ENCODE data around the gene ESR1.

The ESR1 gene

DNA sequence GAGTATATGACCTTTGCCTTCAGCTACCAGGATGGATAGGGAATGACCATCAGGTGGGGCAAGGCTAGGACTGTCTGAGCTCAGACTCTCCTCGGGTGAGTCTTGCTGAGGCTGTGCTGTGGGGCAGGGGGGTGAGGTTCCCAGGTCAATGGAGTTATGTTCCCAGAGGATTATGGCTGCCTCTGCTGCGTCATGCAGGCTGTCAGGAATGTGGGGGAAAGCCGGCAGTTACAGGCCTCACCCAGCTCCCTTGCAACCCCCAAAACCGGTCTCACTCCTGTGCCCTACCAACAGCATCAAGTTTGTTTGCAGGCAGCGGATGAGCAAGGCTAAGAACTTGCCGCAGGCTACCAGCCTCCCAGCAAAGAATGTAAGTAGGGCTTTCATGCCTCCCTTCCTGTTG, 93.5 kb downstream of the ESR1 start:
- Mint-ChIP-seq H3K36me3 (peaks cover 16% of the 10 kb centered on the region), H3K27ac (no peak overlapping the region), H3K27me3 (no peaks in the 10 kb centered on the region), H3K4me1 (no peaks in the 10 kb centered on the region), H3K4me3 (no peak overlapping the region), H3K9me3 (peaks cover 16% of the 10 kb centered on the region)

DNA sequence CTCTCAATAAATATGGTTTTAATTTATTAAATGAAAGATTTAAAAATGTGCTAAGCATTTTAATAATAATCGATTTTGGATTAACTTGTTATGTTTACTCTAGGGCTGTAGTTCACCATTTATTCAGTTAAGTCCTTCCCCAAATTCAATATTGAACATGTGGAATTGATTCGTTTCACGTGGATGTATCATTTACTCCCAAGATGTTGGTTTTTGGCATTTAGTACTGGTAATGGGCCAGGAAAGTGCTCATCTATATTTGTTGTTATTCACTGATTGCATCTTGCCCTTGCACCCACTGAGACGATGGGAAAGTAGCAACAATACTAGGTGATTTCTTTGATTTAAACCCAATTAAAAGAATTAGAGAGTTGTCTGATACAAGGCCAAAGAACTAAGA, 97.1 kb downstream of the ESR1 start:
- Mint-ChIP-seq H3K36me3 (peaks cover 6% of the 10 kb centered on the region), H3K4me3 (no peak overlapping the region), H3K27ac (no peak overlapping the region), H3K9me3 (no peaks in the 10 kb centered on the region), H3K4me1 (no peaks in the 10 kb centered on the region), H3K27me3 (no peaks in the 10 kb centered on the region)

DNA sequence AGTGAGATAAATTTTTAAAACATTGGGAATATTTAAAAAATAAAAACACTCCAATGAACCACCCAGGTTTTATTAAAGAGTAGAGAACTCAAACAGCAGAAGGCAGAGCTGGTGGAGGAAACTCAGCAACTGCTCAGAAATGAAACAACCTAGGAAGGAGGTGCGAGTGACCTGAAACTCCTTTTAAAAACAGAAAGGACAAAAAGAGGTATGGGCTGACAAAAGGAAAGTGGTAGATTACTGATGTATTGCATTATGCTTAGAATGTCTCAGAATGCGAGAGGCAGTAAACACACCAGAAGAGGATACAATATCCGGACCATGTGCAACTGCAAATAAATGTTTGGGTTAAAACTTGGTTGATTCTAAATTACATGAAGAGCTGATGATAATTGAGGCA, 97.6 kb downstream of the ESR1 start:
- no peak overlapping the region for H3K27ac Mint-ChIP-seq
- no peaks in the 10 kb centered on the region for H3K4me1 Mint-ChIP-seq
- H3K27me3 Mint-ChIP-seq, result no peaks in the 10 kb centered on the region
- no peak overlapping the region for H3K4me3 Mint-ChIP-seq
- no peaks in the 10 kb centered on the region for H3K9me3 Mint-ChIP-seq
- H3K36me3 Mint-ChIP-seq, result peaks cover 5% of the 10 kb centered on the region

DNA sequence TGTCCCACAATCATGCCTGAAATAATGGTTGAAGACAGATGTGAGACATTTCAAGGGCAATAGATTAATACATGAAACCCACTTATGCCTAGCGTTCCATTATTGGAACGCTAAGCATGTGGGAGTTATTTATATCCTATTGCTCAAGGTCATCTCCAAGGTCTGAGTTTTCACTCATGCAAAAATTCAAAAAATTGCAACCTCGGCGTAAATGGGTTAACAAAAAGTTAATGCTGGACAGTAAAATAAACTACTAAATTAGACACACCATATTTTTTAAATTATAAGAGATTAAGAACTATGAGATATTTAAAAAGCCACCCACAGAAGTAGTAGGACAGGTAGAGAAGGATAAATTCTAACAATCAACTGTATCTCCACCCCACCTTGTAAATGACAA, 98.4 kb downstream of the ESR1 start:
- Mint-ChIP-seq H3K4me3 (no peak overlapping the region), H3K27ac (no peak overlapping the region), H3K9me3 (no peaks in the 10 kb centered on the region), H3K27me3 (no peaks in the 10 kb centered on the region), H3K4me1 (no peaks in the 10 kb centered on the region), H3K36me3 (peaks cover 2% of the 10 kb centered on the region)

DNA sequence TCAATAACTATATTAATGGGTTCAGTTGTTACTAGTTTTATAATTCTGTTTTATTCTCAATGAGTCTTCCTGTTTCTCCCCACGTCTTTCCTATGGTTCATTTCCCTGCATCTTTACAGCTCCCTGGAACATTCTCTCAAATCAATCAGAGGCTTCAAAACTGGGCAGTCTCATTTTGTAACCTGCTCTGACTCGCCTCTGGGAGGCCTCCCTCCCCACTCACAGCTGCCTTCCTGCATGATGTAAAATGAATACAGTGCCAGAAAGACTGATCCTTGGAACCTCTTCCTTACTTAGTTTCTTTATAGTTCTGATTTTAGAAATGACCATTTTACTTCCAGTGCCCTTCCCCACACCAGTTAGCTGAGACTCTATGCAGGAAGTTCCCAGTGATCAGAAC, 103.9 kb downstream of the ESR1 start:
- Mint-ChIP-seq H3K36me3 (no peaks in the 10 kb centered on the region), H3K4me3 (no peak overlapping the region), H3K27ac (no peak overlapping the region), H3K4me1 (no peaks in the 10 kb centered on the region), H3K27me3 (no peaks in the 10 kb centered on the region), H3K9me3 (no peaks in the 10 kb centered on the region)

DNA sequence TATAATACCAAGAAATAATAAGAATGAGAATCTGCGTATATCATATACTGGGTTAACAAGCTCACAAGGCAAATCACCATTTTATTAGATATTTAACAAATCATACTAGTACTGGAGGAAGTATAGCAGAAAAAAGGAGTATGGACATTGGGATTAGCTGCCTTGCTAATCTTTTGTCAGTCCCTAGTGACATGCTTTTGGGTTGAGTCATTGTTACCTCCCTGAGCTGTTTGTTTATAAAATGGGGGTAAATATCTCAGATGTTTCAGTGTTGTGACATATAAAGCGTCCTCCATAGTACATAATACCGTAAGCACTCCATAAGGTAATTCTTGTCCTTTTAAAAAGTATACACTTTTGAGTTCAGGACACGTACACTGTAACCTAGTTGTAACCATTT, 107.0 kb downstream of the ESR1 start:
- no peak overlapping the region for H3K4me3 Mint-ChIP-seq
- H3K27ac Mint-ChIP-seq, result no peak overlapping the region
- no peaks in the 10 kb centered on the region for H3K4me1 Mint-ChIP-seq
- H3K36me3 Mint-ChIP-seq, result no peaks in the 10 kb centered on the region
- no peaks in the 10 kb centered on the region for H3K9me3 Mint-ChIP-seq
- no peaks in the 10 kb centered on the region for H3K27me3 Mint-ChIP-seq

DNA sequence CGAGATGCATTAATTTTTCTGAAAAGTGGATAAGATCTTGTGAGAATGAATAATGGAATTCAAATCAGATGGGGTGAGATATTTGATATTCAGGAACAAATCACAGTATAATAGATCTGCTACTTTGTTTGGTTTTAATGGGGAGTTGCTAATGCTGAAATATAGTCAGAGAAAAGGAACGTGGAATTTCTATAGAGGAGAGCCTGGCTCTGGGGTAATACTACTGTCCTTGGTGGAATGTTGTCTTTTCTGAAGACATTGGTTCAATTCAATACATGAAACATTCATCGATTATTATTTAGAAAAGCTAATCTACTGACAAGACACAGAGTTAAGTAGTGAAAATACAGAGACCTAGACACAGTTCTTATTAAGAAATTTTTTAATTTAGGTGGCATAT, 108.6 kb downstream of the ESR1 start:
- H3K27me3 Mint-ChIP-seq, result no peaks in the 10 kb centered on the region

DNA sequence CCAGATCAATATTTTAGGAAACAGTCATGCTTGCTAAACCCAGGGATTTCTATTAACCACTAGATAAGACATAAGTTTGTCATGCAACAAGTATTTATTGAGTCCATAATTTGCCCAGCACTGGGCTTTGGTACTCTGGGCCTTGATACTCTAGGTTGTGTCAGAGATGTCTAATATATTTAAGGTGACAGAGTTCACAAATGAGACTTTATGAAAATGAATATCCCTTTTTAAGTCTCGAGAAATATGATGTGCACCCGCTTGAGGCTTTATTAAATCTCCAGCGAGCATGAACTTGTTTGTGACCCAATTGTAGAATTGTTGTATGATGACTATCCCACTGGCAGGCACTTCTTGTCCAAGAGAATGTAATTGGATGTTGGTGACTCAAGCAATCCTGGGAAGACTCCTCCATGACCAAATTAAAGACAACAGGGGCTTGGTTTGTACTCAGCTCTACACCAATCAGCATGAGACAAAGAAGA, 109.2 kb downstream of the ESR1 start:
- H3K27me3 Mint-ChIP-seq, result no peaks in the 10 kb centered on the region
- H3K36me3 Mint-ChIP-seq, result no peaks in the 10 kb centered on the region
- no peaks in the 10 kb centered on the region for H3K4me1 Mint-ChIP-seq
- no peaks in the 10 kb centered on the region for H3K9me3 Mint-ChIP-seq
- H3K27ac Mint-ChIP-seq, result no peak overlapping the region
- no peak overlapping the region for H3K4me3 Mint-ChIP-seq

More for the DNA sequence above, 108.6 kb downstream of the ESR1 start:
- Mint-ChIP-seq H3K4me1 (no peaks in the 10 kb centered on the region), H3K27ac (no peak overlapping the region), H3K36me3 (no peaks in the 10 kb centered on the region), H3K9me3 (no peaks in the 10 kb centered on the region), H3K4me3 (no peak overlapping the region)

DNA sequence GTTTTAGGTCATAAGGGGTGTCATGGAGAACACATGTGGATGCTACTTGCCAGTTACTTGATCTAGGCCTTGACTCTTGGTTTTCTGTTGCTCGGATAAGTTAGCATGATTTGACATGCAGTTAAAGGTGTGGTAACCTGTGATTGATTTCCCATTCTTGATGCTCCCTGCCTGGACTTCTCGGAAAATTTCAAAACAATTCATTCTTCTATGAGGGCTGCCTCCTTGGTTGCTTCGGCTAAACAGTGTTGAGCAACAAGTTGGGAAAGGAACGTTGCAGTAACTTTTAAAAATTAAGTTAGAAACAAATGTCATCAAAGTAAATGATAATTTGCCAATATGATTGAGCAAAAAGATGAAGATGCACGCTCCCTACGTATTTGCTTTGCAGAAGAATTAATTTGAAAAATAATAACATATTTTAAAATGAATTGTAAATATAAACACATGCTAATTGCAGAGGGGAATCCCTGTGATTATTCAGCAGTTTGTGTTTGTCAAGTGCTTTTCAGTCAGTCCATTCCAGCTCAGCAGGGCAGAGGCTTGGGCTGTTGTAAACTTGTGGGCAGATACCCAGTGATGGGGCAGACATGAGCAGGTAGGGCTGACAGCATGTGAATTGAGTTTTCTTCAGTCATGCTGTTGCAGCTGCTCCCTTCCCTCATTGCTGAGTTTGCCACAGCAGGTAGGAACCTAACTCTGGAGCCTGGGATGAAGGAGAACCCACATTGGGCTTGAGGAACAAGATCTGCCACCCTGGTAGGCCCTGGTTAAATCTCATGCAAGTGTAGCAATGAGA, 110.2 kb downstream of the ESR1 start:
- Mint-ChIP-seq H3K27ac (no peak overlapping the region), H3K27me3 (no peaks in the 10 kb centered on the region), H3K4me1 (no peaks in the 10 kb centered on the region), H3K36me3 (no peaks in the 10 kb centered on the region), H3K9me3 (no peaks in the 10 kb centered on the region), H3K4me3 (no peak overlapping the region)

DNA sequence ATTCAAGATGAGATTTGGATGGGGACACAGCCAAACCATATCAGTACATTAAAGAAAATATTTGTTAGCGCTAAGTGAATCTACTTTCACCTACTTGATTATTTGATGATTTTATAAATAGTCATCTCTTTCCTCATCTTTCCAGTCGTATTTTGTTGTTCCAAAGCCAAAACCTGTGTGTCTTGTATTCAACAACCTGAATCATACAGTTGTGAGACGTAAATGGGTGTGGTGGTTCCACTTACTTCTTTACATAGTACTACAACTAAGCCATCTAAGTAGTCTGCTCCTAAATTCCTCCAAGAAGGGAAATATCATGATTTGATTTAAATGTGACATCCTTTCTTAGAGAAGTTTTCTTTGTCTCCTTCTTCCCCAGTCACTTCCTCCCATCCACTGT, 132.8 kb downstream of the ESR1 start:
- no peaks in the 10 kb centered on the region for H3K4me1 Mint-ChIP-seq
- H3K27ac Mint-ChIP-seq, result no peak overlapping the region
- H3K9me3 Mint-ChIP-seq, result peaks cover 5% of the 10 kb centered on the region
- no peak overlapping the region for H3K4me3 Mint-ChIP-seq
- peaks cover 8% of the 10 kb centered on the region for H3K36me3 Mint-ChIP-seq
- H3K27me3 Mint-ChIP-seq, result no peaks in the 10 kb centered on the region

DNA sequence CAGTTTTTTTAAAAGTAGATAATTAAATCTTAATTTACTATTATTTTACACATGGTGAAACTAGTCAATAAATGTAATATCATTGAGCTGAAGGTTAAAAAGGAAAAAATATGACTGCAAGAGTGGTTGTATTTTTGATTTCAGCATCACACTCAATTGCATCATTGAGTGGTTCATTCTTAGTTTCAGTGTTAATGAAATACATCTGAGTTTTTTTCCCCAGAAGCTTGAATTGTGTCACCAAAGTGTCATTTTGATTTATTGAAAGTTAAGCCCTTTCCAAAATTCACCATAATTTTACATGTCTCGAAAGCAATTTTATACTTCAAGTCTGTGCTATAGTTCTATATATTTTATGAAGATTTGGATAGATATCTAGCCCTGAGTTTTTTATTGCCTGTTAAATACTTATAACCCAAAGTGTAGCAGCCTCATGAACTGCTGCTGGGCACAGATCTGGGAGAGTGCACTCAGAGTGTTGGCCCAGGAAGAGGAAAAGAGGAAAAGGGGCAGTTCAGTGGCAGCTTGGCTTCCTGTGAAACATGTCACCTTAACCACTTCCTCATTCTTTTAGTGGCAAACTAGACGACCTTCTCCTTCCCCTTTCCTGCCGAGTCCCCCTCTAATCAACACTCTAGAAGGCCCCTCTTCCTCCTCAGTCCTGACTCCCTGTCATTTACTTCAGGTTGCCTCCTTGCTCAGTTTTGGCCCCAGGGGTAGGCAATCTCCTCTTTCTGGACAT, 140.7 kb downstream of the ESR1 start:
- no peak overlapping the region for H3K4me3 Mint-ChIP-seq
- H3K4me1 Mint-ChIP-seq, result peaks cover 18% of the 10 kb centered on the region
- H3K36me3 Mint-ChIP-seq, result peaks cover 17% of the 10 kb centered on the region
- peaks cover 7% of the 10 kb centered on the region for H3K9me3 Mint-ChIP-seq
- no peaks in the 10 kb centered on the region for H3K27me3 Mint-ChIP-seq
- H3K27ac Mint-ChIP-seq, result no peak overlapping the region

DNA sequence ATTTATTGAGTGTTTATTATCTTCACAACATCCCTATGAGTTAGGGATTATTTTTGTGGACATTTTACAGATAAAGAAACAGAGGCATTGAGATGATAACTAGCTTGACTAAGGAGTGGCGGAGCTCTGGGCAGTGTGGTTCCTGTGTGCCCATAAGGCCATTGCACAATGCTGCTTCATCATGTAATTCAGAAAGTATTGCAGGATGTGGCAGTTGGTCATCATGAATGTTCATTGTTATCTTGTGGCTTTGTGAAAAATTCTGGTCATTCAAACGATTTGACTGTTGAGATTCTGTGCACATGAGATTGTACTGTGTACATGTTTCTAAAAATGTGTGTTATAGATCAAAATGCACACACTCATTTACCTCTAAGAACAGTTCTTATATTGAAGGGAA, 150.8 kb downstream of the ESR1 start:
- Mint-ChIP-seq H3K4me3 (no peak overlapping the region), H3K9me3 (peaks cover 5% of the 10 kb centered on the region), H3K4me1 (peaks cover 16% of the 10 kb centered on the region), H3K27ac (no peak overlapping the region), H3K36me3 (no peaks in the 10 kb centered on the region), H3K27me3 (no peaks in the 10 kb centered on the region)

DNA sequence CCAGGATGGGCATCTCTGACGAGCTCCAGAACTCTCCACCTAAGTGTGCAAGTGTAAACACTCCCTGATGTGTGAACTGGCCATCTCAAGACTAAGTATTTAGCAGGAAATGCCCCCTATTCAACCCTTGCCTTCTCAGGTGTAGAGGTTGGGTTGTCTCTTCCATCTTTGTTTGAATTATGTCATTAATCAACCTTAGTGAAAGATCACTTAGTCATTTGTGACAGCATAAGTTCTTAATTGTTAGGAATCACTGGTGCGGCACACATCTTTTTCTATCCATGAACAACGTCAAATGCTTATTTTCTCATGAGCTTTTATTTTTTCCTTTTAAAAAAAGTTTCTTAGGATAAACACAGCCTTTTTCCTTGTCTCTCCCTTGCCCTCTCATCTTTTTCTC, 151.6 kb downstream of the ESR1 start:
- H3K27ac Mint-ChIP-seq, result no peak overlapping the region

DNA sequence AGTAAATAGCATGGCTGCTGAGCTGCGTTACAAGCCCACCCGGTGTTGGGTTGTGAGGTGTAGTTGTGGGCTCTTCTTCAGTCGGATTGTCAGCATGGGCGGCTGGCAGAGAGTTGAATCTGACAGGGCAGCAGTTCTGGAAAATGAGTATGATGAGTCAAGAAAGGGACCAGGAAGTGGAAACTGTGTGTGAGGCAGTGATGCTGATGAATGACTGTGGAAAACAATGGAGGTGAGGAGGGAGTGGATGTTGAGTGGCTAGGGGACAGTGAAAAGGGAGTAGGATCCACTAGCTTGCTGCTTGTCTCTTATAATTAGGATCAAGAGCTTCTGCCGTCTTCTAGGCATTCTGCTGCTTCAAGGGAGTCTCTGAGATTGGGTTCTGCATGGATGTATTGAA, 154.3 kb downstream of the ESR1 start:
- Mint-ChIP-seq H3K27me3 (no peaks in the 10 kb centered on the region), H3K36me3 (no peaks in the 10 kb centered on the region), H3K27ac (no peak overlapping the region), H3K4me1 (peaks cover 16% of the 10 kb centered on the region), H3K9me3 (peaks cover 5% of the 10 kb centered on the region), H3K4me3 (no peak overlapping the region)

More for the DNA sequence above, 151.6 kb downstream of the ESR1 start:
- no peaks in the 10 kb centered on the region for H3K27me3 Mint-ChIP-seq
- H3K4me3 Mint-ChIP-seq, result no peak overlapping the region
- H3K4me1 Mint-ChIP-seq, result peaks cover 16% of the 10 kb centered on the region
- H3K36me3 Mint-ChIP-seq, result no peaks in the 10 kb centered on the region
- H3K9me3 Mint-ChIP-seq, result peaks cover 5% of the 10 kb centered on the region

DNA sequence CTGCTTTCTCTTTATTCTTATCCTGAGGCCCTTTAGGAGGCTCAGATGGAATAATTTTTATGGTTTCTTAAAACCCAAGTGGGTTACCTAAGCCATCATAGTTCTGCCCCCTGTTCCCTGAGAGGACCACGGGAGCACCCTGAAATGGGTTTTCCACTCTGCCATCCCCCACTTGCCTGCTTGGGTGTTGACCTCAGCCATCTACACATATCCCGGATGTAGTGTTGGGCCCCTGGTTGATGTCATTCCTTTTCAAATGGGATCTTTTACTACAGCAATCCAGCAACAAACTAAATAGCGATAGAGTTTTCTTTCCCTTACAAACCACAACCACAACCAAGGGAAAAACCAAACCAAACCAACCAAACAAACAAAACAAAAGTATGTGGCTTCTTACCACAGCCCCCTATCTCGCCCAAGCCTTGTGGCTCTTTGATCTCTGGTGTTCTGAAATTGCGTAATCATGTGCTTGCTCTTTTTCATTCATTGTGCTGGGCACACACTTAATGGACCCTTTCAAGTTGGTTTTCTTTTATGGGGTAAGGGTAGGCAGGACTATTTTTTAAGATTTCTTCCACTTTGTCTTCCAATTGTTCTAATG, 154.9 kb downstream of the ESR1 start:
- peaks cover 16% of the 10 kb centered on the region for H3K4me1 Mint-ChIP-seq
- no peaks in the 10 kb centered on the region for H3K27me3 Mint-ChIP-seq
- no peak overlapping the region for H3K4me3 Mint-ChIP-seq
- H3K36me3 Mint-ChIP-seq, result no peaks in the 10 kb centered on the region
- no peak overlapping the region for H3K27ac Mint-ChIP-seq
- H3K9me3 Mint-ChIP-seq, result peaks cover 5% of the 10 kb centered on the region

DNA sequence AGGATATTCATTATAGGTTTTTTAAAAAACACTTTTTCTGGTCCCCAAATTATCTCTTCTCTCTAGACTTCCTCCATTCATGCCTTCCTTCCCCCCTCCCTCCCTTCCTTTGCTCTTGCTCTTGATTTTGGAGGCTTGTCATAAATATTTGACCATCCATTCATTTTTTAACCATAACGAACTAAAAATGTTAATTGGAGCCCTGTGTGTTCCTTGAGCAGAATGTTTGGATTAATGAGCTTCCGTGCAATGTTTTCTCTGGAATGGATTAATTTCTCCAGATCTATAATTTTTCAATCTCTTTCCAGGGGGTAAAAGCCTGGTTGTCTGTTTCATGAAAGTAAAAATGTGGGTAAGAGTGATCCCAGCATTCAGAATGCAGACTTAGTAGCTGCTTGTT, 155.5 kb downstream of the ESR1 start:
- peaks cover 5% of the 10 kb centered on the region for H3K9me3 Mint-ChIP-seq
- no peak overlapping the region for H3K27ac Mint-ChIP-seq
- no peaks in the 10 kb centered on the region for H3K27me3 Mint-ChIP-seq
- peaks cover 1% of the 10 kb centered on the region for H3K36me3 Mint-ChIP-seq
- H3K4me3 Mint-ChIP-seq, result no peak overlapping the region
- H3K4me1 Mint-ChIP-seq, result peaks cover 16% of the 10 kb centered on the region
